Testis (tissue), 2 donors: ENCODE data around the gene LECT2.

Experiments
- POLR2A ChIP-seq: fragments of 450-650 bp; IDR thresholded peaks from one replicate; pipeline ENCODE4 v1.6.1; 2017; ENCODE audit warnings: antibody characterized with exemption, mild to moderate bottlenecking, moderate library complexity
- TF ChIP-seq, protein P1 (sequence below), 3 experiments: fragments of 450-650 bp in 2 of 3; fragments of 200-600 bp in 1 of 3; sonication (generic) in 1 of 3; IDR thresholded peaks; one replicate each; pipeline ENCODE4 v1.5.1; 2016 to 2019; ENCODE audit warnings: antibody characterized with exemption in 3 of 3, mild to moderate bottlenecking in 2 of 3, moderate library complexity in 1 of 3

DNA sequence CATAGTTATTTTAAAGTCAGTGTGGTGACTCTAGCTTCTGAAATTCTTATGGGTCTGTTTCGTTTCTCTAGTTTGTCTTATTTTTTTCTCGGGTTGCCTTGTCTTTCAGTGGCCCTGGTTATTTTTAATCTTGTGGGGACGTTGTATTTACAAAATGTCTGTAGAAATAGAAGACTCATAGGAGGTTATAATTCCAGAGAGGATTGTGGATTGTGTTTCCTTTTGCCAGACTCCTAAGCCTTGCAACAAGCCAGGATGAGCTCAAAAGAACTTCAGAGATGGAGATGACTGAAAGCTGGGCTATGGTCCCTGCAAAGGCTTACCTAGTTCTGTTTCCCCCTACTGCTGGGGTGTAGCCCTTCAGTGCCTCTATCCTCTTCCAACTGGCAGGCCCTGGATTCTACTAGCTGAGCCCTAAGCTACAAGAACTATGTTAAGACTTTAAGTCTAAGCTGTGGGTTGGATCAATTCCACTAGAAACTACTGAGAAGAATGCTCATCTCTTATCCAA, 32.2 kb upstream of the LECT2 start:
- TF ChIP-seq, protein P1, sequence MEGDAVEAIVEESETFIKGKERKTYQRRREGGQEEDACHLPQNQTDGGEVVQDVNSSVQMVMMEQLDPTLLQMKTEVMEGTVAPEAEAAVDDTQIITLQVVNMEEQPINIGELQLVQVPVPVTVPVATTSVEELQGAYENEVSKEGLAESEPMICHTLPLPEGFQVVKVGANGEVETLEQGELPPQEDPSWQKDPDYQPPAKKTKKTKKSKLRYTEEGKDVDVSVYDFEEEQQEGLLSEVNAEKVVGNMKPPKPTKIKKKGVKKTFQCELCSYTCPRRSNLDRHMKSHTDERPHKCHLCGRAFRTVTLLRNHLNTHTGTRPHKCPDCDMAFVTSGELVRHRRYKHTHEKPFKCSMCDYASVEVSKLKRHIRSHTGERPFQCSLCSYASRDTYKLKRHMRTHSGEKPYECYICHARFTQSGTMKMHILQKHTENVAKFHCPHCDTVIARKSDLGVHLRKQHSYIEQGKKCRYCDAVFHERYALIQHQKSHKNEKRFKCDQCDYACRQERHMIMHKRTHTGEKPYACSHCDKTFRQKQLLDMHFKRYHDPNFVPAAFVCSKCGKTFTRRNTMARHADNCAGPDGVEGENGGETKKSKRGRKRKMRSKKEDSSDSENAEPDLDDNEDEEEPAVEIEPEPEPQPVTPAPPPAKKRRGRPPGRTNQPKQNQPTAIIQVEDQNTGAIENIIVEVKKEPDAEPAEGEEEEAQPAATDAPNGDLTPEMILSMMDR (IDR thresholded peaks at IDR 0.05): no peak
- no peak for TF ChIP-seq POLR2A
